Measurements from ENCODE around the gene PAH. TPM values are rescaled to one million over a fixed set of nuclear protein-coding genes. Genes with fewer than 3 reads are reported as not detected.

The PAH gene
- total RNA-seq, 1 donor from 2014 or later: not detected

GRCh38 chr12:102962986-102963385, 45.9 kb upstream of the PAH start:
- no peak for ATAC-seq
- no peaks in the 10 kb centered on the region for H3K9me3 ChIP-seq
- peaks cover 3% of the 10 kb centered on the region for H3K4me1 ChIP-seq
- intact Hi-C loops (cut with DNase I): no loop called here
- no peak for DNase-seq
- H3K36me3 ChIP-seq: no peaks in the 10 kb centered on the region
- no peak overlapping the region for H3K27ac ChIP-seq
- H3K27me3 ChIP-seq: peaks cover 79% of the 10 kb centered on the region
- TF ChIP-seq CTCF (IDR thresholded peaks at IDR 0.05): no peak
- H3K4me3 ChIP-seq: no peak overlapping the region

- intact Hi-C loops (cut with DNase I): no loop called here
- no peak for ATAC-seq
- no peak for TF ChIP-seq CTCF (IDR thresholded peaks at IDR 0.05)
- no peak overlapping the region for H3K4me3 ChIP-seq
- peaks cover 83% of the 10 kb centered on the region for H3K27me3 ChIP-seq
- no peak for DNase-seq
- H3K27ac ChIP-seq: no peak overlapping the region
- H3K4me1 ChIP-seq: peaks cover 7% of the 10 kb centered on the region
- H3K9me3 ChIP-seq: no peaks in the 10 kb centered on the region
- H3K36me3 ChIP-seq: no peaks in the 10 kb centered on the region
These were observed 45.5 kb upstream of the PAH start for GRCh38 chr12:102962532-102962931.

DNA sequence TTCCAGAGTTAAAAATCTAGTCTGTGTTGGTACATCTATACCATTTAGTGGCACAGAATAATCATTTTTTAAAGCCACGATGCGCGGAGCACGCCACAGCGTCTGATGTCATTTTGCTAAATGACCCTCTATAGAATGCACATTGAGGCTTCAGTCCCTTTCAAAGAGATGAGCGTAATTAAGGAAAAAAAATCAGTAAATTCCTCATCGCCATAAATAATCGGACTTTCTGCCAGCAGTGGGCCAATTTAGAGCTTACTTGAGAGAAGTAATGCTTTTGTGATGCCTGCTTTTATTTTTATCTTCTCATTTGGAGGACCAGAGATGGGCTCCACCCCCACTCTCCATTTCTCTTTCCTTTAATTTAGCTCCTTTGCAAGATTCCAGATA, 44.4 kb upstream of the PAH start:
- no peak for TF ChIP-seq CTCF (IDR thresholded peaks at IDR 0.05)
- no peak overlapping the region for H3K27ac ChIP-seq
- no peaks in the 10 kb centered on the region for H3K36me3 ChIP-seq
- no peaks in the 10 kb centered on the region for H3K9me3 ChIP-seq
- H3K4me3 ChIP-seq: no peak overlapping the region
- intact Hi-C loops (cut with DNase I): no loop called here
- peaks cover 8% of the 10 kb centered on the region for H3K4me1 ChIP-seq
- peaks cover 87% of the 10 kb centered on the region for H3K27me3 ChIP-seq
- ATAC-seq: no peak
- no peak for DNase-seq

DNA sequence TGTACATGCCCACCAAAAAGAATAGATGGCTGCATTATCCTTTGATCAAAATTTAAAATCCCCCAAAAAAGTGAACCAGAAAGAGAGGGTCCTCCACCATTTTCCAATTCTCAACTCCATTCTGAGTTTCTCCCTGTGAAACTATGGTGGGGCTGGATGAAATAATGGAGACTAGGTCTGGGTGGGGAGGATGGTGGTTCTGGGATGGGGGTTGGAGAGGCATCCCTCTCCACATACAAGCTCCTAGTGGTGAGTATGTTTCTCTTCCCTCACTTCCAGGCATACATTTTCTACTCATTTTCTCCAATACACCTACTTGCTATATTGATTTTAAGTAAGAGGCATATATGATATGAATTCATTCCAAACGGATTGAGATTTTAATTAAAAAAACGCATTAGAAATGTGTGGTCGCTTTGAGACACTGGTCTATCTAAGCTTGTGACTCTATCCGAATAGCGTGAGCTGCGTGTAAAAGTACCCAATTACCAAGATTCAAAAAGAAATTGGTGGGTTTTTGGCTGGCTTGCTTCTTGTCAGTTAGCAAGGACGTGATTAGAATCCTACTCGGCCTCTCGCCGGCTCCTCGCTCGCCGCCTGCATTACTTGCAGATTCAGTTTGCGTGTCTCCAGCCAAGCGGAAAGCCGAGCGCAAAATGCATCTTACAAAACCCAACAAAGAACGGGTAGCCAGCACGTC, 43.9 kb upstream of the PAH start:
- no peak for ATAC-seq
- intact Hi-C loops (cut with DNase I): no loop called here
- no peaks in the 10 kb centered on the region for H3K36me3 ChIP-seq
- peaks cover 8% of the 10 kb centered on the region for H3K4me1 ChIP-seq
- H3K27me3 ChIP-seq: peaks cover 90% of the 10 kb centered on the region
- no peak overlapping the region for H3K4me3 ChIP-seq
- H3K9me3 ChIP-seq: no peaks in the 10 kb centered on the region
- no peak for DNase-seq
- H3K27ac ChIP-seq: no peak overlapping the region
- TF ChIP-seq CTCF (IDR thresholded peaks at IDR 0.05): no peak

DNA sequence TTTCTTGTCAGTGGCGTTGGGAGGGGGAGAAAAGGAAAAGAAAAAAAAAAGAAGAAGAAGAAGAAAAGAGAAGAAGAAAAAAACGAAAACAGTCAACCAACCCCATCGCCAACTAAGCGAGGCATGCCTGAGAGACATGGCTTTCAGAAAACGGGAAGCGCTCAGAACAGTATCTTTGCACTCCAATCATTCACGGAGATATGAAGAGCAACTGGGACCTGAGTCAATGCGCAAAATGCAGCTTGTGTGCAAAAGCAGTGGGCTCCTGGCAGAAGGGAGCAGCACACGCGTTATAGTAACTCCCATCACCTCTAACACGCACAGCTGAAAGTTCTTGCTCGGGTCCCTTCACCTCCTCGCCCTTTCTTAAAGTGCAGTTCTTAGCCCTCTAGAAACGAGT, 42.3 kb upstream of the PAH start:
- ATAC-seq (no peak), DNase-seq (no peak)
- Histone ChIP-seq H3K9me3 (no peaks in the 10 kb centered on the region), H3K36me3 (no peaks in the 10 kb centered on the region), H3K4me1 (peaks cover 8% of the 10 kb centered on the region), H3K27ac (no peak overlapping the region), H3K27me3 (peaks cover 88% of the 10 kb centered on the region), H3K4me3 (no peak overlapping the region)
- intact Hi-C loops (cut with DNase I): no loop called here
- TF ChIP-seq CTCF (IDR thresholded peaks at IDR 0.05): no peak

GRCh38 chr12:102958830-102959176, 41.8 kb upstream of the PAH start:
- Histone ChIP-seq H3K27ac (no peak overlapping the region), H3K27me3 (peaks cover 88% of the 10 kb centered on the region), H3K4me1 (peaks cover 8% of the 10 kb centered on the region), H3K36me3 (no peaks in the 10 kb centered on the region), H3K9me3 (no peaks in the 10 kb centered on the region), H3K4me3 (peak overlapping the region; percentile 37)
- no peak for ATAC-seq
- TF ChIP-seq CTCF (IDR thresholded peaks at IDR 0.05): no peak
- no peak for DNase-seq
- intact Hi-C loops (cut with DNase I): no loop called here

All from upper lobe of right lung (tissue), 1 donor.